Inferior parietal cortex (tissue), 1 donor: Measurements from ENCODE around the gene SPINT1.
A peak's percentile ranks its signal among the peaks of the same experiment; 100 is the strongest.
"Not testable (repeated sequence)": the region's sequence is repeated elsewhere in the genome, so short reads cannot be mapped to it uniquely, and the experiment has no call there.

ENCODE experiments used
- DNase-seq: peaks from one replicate; pipeline ENCODE4 v3.0.0-alpha.2; 2016; ENCODE audit errors: extremely low spot score

SPINT1 gene

DNA sequence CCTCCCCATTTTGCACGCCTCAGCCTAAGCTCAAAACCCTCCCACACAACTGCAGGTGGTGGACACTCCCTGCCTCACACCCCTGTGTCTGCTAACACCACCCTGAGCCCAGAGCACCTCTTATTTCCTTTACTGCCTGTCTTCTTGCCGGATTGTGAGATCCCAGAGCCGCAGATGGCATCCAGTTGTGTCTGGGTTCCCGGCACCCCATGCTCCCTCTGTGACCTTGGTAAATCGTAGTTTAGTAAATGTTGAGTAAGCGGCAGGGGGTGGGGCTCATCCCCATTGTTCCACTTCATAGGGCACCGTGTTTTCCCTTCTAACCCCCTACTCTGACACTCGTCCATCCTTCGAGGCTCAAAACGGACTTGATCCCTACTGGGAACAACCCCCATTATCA lies 14.9 kb downstream of the SPINT1 start:
- no peak for DNase-seq

DNA sequence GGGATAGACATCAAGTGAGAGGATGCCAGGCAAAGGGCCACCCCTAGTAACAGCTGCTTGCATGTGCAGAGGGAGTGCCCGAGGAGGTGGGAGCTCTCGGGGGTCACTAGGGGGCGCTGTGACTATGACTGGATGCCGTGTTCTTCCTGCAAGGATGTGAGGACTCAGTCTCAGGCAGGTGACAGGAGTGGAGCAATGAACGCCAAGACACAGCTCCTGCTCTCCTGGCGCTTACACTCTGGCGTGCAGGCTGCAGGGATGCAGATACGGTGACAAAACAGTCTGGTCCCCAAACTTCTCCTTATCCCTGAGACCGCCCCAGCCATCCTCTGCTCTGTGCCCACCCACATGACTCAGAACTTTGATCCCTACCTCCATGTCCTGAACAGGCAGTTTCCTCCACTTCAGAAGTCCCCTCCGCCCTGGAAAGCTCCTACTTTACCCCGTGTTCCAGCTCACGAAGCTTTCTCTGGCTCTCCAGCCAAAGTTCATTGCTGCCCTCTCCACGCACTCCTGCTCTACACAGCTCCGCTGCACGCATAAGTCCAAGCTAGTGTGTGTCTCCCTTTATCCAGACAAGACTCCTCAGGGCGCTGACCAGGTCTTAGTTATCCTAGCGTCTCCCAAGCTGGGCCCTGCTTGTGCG lies 15.5 kb downstream of the SPINT1 start:
- DNase-seq = peak; percentile 41

DNA sequence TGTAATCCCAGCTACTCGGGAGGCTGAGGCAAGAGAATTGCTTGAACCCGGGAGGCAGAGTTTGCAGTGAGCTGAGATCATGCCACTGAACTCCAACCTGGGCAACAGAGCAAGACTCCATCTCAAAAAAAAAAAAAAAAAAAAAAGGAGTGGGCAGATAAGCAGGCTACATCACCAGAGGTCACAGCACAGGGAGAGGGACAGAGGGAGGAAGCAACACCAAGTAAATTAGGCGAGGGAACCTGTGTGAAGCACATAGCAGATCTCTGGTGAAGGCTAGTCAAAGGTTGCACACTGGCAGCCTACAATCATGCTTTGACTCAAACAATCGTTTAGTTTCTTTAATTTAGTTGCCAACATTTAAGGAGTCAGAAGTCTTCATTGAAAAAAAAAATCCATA lies 17.3 kb downstream of the SPINT1 start:
- not testable (repeated sequence) for DNase-seq

DNA sequence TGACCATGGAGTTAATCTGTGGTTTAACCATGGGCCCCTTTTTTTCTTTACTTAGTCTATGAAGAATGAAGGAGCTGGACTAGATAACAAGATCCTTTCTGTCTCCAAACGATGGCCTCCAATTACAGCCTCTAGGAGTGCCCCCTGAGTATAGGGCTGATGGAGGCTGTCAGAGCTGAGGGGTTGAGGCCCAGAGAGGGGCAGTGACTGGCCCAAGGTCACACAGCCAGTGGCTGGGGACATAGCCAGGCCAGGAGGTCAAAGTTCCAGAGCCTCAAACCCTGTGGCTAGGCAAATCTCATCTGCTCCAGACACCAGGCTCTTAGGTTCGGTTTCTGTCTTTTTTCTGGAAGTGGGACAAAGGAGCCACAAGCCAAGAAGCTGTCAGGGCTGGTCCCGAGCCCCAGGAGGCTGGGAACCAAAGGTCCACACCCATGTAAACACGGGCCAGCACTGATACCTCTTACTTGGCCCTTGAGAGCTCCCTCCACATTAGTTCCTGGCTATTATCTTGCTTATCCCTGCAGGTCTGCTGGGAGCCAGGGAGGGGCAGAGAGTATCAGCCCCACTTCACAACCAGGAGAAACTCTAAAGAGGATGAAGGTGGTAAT lies 19.9 kb downstream of the SPINT1 start:
- no peak for DNase-seq

DNA sequence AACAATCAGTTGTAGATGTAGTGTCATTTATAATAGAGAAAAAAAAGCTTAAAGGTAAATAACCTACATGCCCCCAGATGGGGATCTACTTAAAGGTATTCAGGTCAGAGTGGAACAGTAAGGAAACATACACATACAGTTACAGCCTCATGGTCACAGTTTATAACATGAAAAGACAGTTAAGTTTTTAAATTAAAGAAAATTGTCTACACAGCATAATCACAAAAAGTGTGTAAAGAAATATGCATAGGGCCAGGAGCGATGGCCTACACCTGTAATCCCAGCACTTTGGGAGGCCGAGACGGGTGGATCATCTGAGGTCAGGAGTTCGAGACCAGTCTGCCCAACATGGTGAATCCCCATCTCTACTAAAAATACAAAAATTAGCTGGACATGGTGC lies 23.4 kb downstream of the SPINT1 start:
- DNase-seq = no peak

DNA sequence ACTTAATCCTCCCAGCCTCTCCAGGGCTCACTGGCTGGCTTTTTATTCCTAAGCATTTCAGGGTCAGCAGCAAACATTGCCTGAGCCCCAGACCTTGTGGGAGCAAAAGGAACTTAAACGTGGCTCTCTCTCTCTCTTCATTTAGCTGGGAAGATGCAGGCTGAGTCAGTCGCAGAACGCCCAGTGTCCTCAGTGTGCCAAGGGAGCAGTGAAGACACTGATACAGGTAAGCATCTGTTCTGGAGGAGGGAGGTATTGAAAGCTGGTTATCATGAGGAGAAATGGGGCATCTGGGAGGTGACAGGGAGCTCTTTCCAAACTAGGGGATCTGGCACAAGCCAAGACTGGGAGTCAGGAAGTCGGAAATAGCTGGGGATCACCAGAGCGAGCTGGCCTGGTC lies 25.8 kb downstream of the SPINT1 start:
- no peak for DNase-seq

DNA sequence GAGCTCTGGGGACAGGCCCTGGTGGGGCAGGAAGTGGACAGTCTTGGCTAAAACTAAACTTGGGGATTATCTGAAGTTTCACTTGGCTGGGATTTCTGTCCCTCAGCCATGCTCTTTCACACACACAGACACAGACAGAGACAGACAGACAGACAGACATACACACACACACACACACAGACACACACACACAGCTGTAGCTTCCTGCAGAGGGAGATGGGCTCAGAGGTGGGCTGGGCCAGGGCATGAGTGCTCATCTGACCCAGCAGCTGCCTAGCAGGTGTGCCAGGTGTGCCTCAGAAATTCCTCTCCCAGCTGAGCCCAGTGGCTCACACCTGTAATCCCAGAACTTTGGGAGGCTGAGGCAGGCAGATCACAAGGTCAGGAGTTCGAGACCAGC lies 26.9 kb downstream of the SPINT1 start:
- DNase-seq = no peak

DNA sequence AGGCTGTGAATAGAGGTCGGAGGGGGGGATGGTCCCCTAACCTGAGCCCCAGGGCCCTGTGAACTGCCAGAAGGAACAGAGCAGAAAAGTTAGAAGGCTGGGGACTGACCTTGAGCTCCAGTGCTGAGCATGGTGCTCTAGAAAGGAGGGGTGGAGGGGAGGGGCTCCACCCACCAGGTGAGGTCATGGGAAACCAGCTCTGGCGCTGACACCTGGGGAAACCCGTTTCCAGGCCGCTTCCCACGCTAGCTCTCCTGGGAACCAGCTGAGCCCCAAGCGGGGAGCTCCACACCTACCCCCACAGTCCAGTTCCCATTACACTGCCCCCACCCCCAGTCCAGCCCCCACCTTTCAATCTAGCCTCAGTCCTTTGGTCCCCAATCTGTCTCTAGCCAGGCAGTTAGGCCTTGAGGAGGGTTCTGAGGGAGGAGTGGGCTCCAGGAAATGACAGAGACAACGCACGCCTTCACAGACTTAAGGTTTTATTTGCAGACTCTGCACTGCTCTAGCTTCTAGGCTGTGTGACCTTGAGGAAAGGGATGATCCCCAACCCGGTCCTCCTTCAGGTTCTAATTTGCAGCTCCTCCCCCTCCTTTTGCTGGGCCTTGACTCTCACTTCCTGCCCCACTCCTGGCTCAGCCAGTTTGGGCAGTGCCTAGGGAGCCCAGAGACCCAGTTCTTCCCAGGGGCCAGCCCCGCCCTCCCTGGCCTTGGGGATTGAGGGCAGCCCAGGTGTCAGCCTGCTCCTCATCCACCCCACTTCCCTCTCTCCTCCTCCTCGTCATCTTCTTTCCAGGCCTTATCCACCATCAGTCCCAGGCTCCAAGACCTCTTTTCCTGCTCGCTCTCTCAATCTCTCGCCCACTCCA lies 28.1 kb downstream of the SPINT1 start:
- DNase-seq = no peak

DNA sequence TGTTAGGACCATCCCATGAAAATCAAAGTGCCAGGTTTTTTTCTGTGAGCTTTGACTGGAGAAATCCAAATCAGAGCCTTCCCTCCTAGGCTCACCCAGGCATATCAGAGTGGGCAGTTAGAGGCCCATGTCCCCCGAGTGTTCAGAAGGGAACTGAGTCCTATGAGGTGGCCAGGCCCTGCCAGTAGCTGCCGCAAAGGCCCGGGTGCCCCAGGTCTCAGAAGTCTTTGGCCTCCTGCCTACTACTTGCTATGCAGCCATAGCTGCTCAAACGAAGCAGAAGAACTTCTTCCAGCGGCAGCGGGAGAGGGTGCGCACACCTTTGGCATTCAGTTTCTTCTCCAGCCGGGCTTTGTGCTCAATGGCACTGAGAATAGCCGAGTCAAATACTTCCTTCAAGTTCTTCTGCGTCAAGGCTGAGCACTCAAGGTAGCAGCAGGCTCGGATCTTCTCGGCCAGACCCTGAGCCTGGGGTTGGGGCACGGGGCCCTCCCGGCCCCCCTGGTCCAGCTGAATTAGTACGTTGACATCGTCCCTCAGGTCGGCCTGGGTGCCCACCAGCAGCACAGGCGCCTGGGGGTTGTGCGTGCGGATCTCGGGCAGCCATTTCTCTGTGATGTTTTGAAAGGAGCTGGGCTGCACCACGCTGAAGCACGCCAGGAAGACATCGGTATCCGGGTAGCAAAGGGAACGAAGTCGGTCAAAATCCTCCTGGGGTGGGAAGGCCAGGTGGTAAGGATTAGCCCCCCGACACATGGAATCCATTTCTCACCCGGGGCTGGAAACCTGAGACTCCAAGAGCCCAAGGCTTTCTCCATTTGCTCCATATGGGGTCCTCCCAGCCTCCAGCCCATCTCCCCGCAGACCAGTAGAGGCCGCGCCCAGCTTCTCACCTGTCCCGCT lies 29.2 kb downstream of the SPINT1 start:
- DNase-seq = no peak

DNA sequence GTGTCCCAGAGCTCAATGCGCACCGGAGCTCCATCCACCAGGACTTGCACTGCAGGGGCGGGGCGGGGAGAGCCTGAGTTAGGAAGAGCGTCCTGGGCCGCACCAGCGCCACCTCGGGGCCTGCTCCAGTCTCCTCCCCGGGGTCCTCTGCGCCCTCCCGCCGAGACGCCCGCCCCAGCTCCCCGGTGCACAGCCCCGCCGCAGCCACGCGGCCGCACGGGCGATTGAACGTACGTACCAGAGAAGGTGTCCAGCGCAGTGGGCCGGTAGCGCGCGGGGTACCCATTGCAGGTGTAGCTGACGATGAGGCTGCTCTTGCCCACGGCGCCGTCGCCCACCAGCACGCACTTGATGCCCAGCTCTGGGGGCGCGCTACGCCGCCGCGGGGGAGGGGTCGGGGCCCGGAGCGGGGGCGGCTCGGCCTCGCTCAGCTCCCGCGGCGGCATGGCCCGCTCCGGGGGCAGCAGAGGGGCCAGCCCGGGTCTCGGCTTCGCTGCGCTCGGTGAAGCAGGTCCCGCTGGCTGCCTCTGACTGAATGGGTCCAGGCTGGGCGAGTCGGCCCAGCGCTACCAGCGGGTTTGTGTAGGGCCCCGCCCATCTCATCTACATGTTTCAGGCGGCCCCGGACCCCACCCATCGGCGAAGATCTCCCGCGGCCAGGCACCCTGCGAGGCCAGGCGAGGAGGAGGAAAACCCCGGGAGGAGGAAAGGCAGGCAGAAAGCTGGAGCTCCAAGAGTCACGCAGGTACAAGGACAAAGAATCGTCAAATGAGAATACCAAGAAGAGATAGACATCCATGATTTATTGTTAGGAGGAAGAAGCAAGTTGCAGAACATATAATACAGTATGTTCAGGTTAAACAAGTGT lies 30.1 kb downstream of the SPINT1 start, which contains the start of gene RHOV:
Gene RHOV, minus strand, starts transcription at position 541 of the 868 bp plus-strand sequence. Its CDS starts 95 bp downstream, at position 446.
- DNase-seq = no peak

DNA sequence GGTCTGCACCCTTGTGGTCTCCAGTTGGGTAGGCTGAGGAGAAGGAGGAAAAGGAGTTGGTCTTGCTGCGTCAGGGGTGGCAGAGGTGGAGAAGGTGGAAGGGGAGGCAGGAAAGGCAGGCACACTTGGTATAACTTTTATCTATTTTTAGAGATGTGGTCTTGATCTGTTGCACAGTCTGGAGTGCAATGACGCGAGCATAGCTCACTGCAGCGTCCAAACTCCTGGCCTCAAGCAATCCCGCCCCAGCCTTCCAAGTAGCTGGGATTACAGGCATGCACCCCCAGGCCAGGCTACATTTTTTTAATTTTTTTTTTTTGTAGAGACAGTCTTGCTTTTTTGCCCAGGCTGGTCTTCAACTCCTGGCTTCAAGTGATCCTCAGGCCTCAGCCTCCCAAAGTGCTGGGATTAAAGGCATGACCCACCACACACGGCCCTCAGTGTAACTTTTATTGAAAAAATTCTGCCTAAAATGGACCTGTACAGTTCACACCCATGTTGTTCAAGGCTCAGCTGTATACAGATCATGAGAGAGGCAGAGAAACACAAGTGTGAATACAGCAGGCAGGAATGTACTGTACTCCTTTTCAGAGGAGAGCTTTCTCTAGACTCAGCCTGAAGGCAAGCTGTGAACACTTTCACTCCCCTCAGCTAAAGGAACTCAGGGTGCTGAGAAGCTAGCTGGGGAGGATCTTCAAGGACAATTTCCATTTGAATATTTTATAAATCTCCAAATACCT lies 32.3 kb downstream of the SPINT1 start:
- no peak for DNase-seq

DNA sequence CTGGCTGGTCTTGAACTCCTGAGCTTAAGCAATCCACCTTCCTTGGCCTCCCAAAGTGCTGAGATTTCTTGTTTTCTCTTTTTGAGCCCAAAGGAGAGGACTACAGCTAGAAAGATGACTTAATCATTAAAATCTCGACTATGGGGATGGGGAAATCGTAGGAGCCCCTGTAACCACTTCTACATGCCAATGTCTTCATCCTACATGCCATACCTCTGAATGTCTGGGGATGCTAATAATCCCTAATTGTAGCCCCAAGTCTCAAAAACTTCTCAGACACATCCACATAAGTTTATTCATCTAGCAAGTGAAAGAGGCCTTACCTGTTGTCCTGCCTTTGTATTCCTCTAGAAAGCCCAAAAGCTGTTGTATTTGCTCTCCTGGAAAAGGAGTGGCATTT lies 33.8 kb downstream of the SPINT1 start:
- no peak for DNase-seq

DNA sequence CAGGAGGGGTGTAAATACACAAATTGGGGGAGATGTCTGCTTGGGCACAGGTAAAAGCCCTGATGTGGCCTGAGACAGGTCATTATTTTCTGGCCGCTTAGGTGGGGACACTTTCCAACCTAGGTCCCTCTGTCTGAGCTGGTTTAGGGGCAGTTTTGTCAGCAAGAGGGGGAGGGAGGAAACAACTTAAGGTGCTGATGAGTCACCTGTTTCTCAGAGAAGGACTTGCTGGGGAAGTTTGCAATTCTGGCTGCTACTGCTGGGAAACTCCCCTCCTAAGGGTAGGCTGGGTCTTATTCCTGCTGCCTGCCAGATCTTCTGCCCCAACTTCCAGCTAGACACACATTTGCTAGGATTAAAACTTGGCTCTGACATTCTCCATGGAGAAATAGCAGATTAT lies 34.9 kb downstream of the SPINT1 start:
- DNase-seq = no peak

DNA sequence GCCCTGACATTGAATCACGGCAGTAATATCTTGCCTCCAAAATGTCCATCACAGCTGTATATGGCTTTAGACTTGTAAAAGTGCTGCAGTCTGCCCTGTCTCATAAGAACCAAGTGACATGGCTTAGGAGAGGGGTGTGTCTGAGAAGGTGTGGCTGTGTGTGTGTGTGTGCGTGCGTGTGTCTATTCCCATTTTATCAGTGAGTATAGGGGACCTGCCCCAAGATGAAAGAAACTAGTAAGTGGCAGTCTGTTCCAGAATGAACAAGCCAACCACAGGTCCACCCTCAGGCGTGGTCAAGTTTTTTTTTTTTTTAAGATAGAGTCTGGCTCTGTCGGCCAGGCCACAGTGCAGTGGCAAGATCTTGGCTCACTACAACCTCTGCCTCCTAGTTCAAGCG lies 35.8 kb downstream of the SPINT1 start:
- no peak for DNase-seq

DNA sequence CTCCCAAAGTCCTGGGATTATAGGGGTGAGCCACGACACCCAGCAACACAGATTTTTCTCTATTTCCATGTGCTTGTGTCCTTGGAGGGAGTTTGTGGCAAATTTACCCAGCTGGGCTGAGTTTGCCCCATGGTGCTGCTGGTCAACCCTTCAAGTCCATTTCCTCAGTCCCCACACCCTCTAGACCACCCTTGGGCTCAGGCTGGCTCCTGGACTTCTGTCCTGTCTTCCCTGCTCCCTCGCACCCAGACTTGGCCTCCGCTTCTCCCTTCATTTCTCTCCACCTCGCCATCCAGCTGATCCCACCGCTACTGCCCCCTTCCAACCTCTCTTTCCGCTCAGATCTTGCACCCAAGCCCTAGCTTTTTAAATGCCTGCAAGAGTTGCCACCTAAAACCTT lies 37.5 kb downstream of the SPINT1 start:
- no peak for DNase-seq

DNA sequence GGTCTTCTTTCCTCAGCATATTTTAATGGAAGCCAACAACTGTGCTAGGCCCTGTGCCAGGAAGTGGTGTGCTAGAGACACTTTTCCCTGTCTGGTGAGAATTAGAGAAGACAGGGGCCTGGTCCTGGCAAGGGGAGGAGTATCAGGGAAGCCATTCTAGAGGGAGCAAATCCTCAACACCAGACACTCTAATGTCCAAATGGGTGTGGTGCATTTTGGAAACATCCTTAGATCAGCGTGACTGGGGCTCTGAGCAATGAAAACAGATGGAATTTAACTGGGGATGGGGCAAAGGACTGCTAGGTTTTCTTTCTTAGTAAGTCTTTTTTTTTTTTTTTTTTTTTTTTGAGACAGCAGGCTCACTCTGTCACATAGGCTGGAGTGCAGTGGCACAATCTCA lies 42.7 kb downstream of the SPINT1 start:
- no peak for DNase-seq

DNA sequence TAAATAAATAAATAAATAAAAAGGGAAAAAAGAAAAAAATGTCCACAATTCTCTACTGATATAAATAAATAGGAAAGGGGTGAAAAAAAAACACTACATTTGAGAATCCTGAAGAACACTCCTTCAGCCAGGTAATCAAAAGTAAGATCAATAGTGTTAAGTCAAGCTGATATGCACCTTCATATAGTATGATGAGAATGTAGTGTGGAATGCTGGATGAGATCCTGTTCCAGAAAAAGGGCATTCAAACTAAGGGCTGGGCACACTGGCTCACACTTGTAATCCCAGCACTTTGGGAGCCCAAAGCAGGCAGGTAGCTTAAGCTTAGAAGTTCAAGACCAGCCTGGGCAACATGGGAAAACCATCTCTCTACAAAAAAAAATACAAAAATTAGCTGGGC lies 45.3 kb downstream of the SPINT1 start:
- no peak for DNase-seq

DNA sequence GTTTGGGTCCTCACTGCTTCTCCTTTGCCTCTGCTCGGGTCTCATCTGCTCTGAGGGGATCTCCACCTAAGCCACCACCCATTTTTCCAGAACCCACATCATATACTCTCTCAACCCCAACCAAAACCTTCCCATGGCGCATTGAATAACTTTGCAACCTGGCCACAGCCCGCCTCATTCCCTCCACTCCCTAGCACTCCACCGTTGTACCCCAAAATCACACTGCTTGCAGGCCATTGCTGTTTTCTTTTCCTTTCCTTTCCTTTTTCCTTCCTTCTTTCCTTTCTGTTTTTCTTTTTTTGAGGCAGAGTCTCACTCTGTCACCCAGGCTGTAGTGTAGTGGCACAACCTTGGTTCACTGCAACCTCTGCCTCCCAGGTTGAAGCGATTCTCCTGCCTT lies 47.3 kb downstream of the SPINT1 start:
- no peak for DNase-seq

DNA sequence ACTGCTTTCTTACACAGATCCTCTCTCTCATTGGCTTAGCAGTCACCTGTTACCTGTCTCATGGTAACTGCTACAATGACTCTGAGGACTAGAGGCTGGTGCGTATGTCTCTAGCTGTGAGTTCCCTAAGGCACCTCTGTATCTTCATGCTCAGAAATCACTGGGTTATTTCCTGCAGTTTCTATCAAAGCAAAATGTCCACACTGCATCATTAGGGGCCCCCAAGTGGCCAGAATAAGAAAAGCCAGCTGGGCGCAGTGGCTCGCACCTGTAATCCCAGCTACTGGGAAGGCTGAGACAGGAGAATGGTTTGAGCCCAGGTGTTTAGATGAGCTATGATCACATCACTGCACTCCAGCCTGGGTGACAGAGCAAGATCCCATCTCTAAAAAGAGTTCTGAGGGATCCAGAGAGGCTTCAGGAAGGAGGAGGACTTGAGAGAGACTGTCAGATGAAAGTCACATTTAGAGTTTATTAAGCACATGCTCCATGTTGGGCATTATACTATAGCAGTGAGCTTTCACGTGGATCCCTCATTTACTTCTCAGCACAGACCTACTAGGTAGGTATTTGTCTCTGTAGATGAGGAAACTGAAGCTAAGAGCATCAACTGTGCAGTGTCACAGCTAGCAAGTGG lies 48.1 kb downstream of the SPINT1 start:
- peak; percentile 72 for DNase-seq
